ENCODE measurements around the gene MTHFR.
A peak's percentile ranks its signal among the peaks of the same experiment; 100 is the strongest.

Gene MTHFR

DNA sequence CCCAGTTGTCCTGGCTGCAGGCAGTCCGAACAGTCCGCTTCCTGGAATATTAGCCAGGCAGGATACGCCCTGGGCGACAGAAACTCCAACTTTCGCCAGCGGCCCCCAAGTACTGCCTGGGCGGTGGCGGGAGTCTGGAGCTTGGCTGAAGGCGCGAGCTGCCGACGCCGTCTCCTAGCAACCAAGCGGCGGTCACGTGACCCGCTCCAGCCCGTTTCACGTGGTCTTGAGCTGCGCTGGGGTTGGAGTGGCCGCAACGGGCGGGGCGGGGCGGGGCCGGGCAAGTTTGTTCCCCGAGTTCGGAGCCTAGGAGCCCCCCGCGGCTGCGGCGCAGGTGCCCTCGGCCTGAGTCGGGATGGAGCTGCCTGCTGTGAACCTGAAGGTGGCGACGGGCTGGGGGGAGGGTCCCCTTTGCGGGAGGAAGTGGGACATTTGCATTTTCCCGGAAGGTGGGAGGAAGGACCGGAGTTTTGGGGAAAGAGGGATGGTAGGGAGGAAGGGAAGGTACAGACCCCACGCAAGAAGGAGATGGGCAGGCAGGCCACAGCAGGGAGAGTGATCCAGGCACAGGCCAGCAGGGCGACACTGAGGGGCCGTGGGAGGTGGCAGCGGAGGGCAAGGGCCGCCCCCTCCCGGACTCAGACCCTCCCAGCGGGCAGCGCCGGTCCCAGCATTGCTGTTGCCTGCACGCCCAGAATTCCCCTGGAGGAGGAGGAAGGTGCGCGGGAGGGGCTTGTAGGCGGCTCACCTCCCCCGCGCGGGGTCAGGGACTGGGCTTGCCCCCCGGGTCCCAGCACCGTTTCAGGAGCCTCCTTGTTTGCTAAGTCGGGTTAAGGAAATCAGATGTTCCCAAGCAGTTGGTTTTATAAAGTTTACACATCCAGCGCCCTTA, 69.7 kb downstream of the MTHFR start, which contains the start of gene AGTRAP:
Gene AGTRAP, plus strand, starts transcription at position 283 of the 892 bp plus-strand sequence. Its CDS starts 73 bp downstream, at position 356.
- peak within 1 kb of the TSS; percentile 73 for H3K4me3 ChIP-seq (ENCODE audit: low read depth, low read length)
- in situ Hi-C loops (cut with HindIII; ENCODE audit: low sequenced_read_pairs), result no loop called here
- TF ChIP-seq, protein P1, sequence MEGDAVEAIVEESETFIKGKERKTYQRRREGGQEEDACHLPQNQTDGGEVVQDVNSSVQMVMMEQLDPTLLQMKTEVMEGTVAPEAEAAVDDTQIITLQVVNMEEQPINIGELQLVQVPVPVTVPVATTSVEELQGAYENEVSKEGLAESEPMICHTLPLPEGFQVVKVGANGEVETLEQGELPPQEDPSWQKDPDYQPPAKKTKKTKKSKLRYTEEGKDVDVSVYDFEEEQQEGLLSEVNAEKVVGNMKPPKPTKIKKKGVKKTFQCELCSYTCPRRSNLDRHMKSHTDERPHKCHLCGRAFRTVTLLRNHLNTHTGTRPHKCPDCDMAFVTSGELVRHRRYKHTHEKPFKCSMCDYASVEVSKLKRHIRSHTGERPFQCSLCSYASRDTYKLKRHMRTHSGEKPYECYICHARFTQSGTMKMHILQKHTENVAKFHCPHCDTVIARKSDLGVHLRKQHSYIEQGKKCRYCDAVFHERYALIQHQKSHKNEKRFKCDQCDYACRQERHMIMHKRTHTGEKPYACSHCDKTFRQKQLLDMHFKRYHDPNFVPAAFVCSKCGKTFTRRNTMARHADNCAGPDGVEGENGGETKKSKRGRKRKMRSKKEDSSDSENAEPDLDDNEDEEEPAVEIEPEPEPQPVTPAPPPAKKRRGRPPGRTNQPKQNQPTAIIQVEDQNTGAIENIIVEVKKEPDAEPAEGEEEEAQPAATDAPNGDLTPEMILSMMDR (IDR thresholded peaks at IDR 0.05; ENCODE audit: low read depth, low read length), result peak; percentile 14
- peak; percentile 91 for DNase-seq (ENCODE audit: low read depth, low spot score)

All from astrocyte of the spinal cord (primary cell).